H1 (cell line): Measurements from ENCODE around the gene B4GALT5. TPM values are rescaled to one million over a fixed set of nuclear protein-coding genes. Genes with fewer than 3 reads are reported as not detected.

Source experiments
- CTCF ChIA-PET: fragments of 300-600 bp; sonication (Branson Sonifier 250); formaldehyde crosslinking; loops from one replicate; lab custom pipeline; 2021; ENCODE audit not compliant: partially characterized antibody; lab: Charles Lee
- POLR2A ChIA-PET: fragments of 300-600 bp; sonication (Branson Sonifier 250); formaldehyde crosslinking; loops from one replicate; lab custom pipeline; 2021; ENCODE audit warnings: inconsistent platforms; ENCODE audit not compliant: partially characterized antibody; lab: Charles Lee
- DNase-seq, 2 experiments: peaks; one replicate each; pipeline versions ENCODE4 v3.0.0 to v3.0.0-alpha.2; 2010 to 2022; ENCODE audit warnings: low spot score in 2 of 2, low read depth in 1 of 2, mixed read lengths in 1 of 2
- FAIRE-seq: peaks from 2 replicates; lab custom pipeline; 2011; peaks lifted over from hg19 to GRCh38; lab: Jason Lieb, UNC
- H2AFZ ChIP-seq: 2 replicates; pipeline ENCODE4 v1.8.1; 2012; ENCODE audit warnings: low read length, inconsistent platforms
- H2AK5ac ChIP-seq: 2 replicates; pipeline ENCODE4 v1.6.1; 2013; ENCODE audit warnings: low read depth, low read length
- H2BK120ac ChIP-seq: replicated peaks from 2 replicates; pipeline ENCODE3; 2013; ENCODE audit warnings: low read depth, low read length, inconsistent platforms
- H2BK12ac ChIP-seq: 2 replicates; pipeline ENCODE4 v1.6.1; 2013; ENCODE audit warnings: low read depth, low read length
- H2BK15ac ChIP-seq: 2 replicates; pipeline ENCODE4 v1.6.1; 2013; ENCODE audit warnings: low read length
- H2BK20ac ChIP-seq: 2 replicates; pipeline ENCODE4 v1.6.1; 2013; ENCODE audit warnings: low read length
- H2BK5ac ChIP-seq: 2 replicates; pipeline ENCODE4 v1.6.1; 2013; ENCODE audit warnings: low read depth, low read length
- H3K14ac ChIP-seq: 2 replicates; pipeline ENCODE4 v1.6.1; 2013; ENCODE audit warnings: inconsistent platforms; ENCODE audit not compliant: insufficient read length
- H3K18ac ChIP-seq: 2 replicates; pipeline ENCODE4 v1.6.1; 2013; ENCODE audit warnings: low read length; ENCODE audit errors: extremely low read depth
- H3K23ac ChIP-seq: 2 replicates; pipeline ENCODE4 v1.6.1; 2013; ENCODE audit warnings: inconsistent platforms; ENCODE audit not compliant: insufficient read length
- H3K23me2 ChIP-seq: 2 replicates; pipeline ENCODE4 v1.6.1; 2013; ENCODE audit warnings: low read depth, low read length
- H3K27ac ChIP-seq: 2 replicates; pipeline ENCODE4 v1.6.1; 2011; ENCODE audit warnings: low read depth, low read length, inconsistent platforms
- H3K27me3 ChIP-seq, 4 experiments: replicated peaks in 1 of 4; 1 replicate in 1 of 4; 2 replicates in 3 of 4; pipeline versions ENCODE4 v1.6.1 to v1.8.1; 2011 to 2013; ENCODE audit warnings: low read length in 3 of 4, mild to moderate bottlenecking in 3 of 4, inconsistent platforms in 2 of 4, mixed read lengths in 2 of 4, moderate library complexity in 1 of 4; ENCODE audit not compliant: control insufficient read depth in 3 of 4, insufficient read depth in 3 of 4; ENCODE audit errors: extremely low read depth in 1 of 4
- H3K36me3 ChIP-seq, 4 experiments: 2 replicates each; pipeline versions ENCODE4 v1.6.1 to v1.8.1; 2011 to 2013; ENCODE audit warnings: mild to moderate bottlenecking in 4 of 4, low read length in 3 of 4, moderate library complexity in 2 of 4, control low read depth in 1 of 4, inconsistent platforms in 1 of 4; ENCODE audit not compliant: insufficient read depth in 4 of 4, control insufficient read depth in 2 of 4
- H3K4ac ChIP-seq: replicated peaks from 2 replicates; pipeline ENCODE3; 2013; ENCODE audit warnings: low read length, low read depth, mixed read lengths, inconsistent platforms; ENCODE audit not compliant: insufficient read length
- H3K4me1 ChIP-seq, 4 experiments: replicated peaks in 1 of 4; 1 replicate in 1 of 4; 2 replicates in 3 of 4; pipeline versions ENCODE4 v1.6.1 to v1.8.1; 2011 to 2013; ENCODE audit warnings: low read length in 3 of 4, inconsistent platforms in 2 of 4, mixed read lengths in 1 of 4; ENCODE audit not compliant: insufficient read depth in 4 of 4, control insufficient read depth in 3 of 4
- H3K4me2 ChIP-seq, 2 experiments: 2 replicates each; pipeline versions ENCODE4 v1.6.1 to v1.8.1; 2011 to 2013; ENCODE audit warnings: low read depth in 2 of 2, low read length in 2 of 2, control low read depth in 1 of 2, inconsistent platforms in 1 of 2, mild to moderate bottlenecking in 1 of 2; ENCODE audit not compliant: insufficient read depth in 1 of 2
- H3K4me3 ChIP-seq, 4 experiments: fragments of 200-600, 300-600 bp in 1 of 4; sonication (generic), shearing (Covaris generic), sonication (Bioruptor Twin) in 1 of 4; 2 replicates each; pipeline versions ENCODE4 v1.5.1 to v1.8.1; 2011 to 2016; ENCODE audit warnings: low read length in 4 of 4, low read depth in 3 of 4, control low read depth in 2 of 4, inconsistent platforms in 2 of 4, mild to moderate bottlenecking in 2 of 4, mixed read lengths in 1 of 4, moderate library complexity in 1 of 4; ENCODE audit not compliant: insufficient read depth in 2 of 4; ENCODE audit errors: extremely low read depth in 1 of 4
- H3K56ac ChIP-seq: replicated peaks from 2 replicates; pipeline ENCODE3; 2013; ENCODE audit warnings: low read depth, mild to moderate bottlenecking, mixed read lengths, low read length, inconsistent platforms; ENCODE audit not compliant: insufficient read length
- H3K79me1 ChIP-seq: 2 replicates; pipeline ENCODE4 v1.6.1; 2013; ENCODE audit warnings: low read depth, low read length, control low read depth
- H3K79me2 ChIP-seq, 2 experiments: 2 replicates each; pipeline versions ENCODE4 v1.6.1 to v1.8.1; 2012 to 2013; ENCODE audit warnings: low read length in 2 of 2, mild to moderate bottlenecking in 2 of 2, inconsistent platforms in 1 of 2; ENCODE audit not compliant: insufficient read depth in 2 of 2, control insufficient read depth in 1 of 2
- H3K9ac ChIP-seq, 4 experiments: replicated peaks in 1 of 4; 1 replicate in 1 of 4; 2 replicates in 3 of 4; pipeline versions ENCODE4 v1.6.1 to v1.8.1; 2011 to 2013; ENCODE audit warnings: low read depth in 3 of 4, low read length in 3 of 4, control low read depth in 2 of 4, mild to moderate bottlenecking in 2 of 4, moderate library complexity in 2 of 4, inconsistent platforms in 1 of 4; ENCODE audit errors: extremely low read depth in 1 of 4
- H3K9me3 ChIP-seq, 2 experiments: 2 replicates each; pipeline versions ENCODE4 v1.6.1 to v1.8.1; 2012 to 2013; ENCODE audit warnings: mild to moderate bottlenecking in 2 of 2, moderate library complexity in 2 of 2, control low read depth in 1 of 2, inconsistent platforms in 1 of 2, low read depth in 1 of 2, low read length in 1 of 2, mixed read lengths in 1 of 2; ENCODE audit not compliant: insufficient read depth in 2 of 2
- H4K20me1 ChIP-seq, 2 experiments: replicated peaks in 1 of 2; 2 replicates each; pipeline versions ENCODE3 to v1.8.1; 2011 to 2013; ENCODE audit warnings: inconsistent platforms in 2 of 2, low read length in 2 of 2, mild to moderate bottlenecking in 1 of 2; ENCODE audit not compliant: insufficient read depth in 2 of 2, control insufficient read depth in 1 of 2
- H4K5ac ChIP-seq: 2 replicates; pipeline ENCODE4 v1.6.1; 2013; ENCODE audit warnings: low read length, low read depth, mixed read lengths, inconsistent platforms; ENCODE audit not compliant: insufficient read length
- H4K8ac ChIP-seq: 2 replicates; pipeline ENCODE4 v1.8.0; 2013; ENCODE audit warnings: mild to moderate bottlenecking, moderate library complexity, low read length, inconsistent platforms; ENCODE audit not compliant: insufficient read depth; ENCODE audit errors: extremely low read depth
- H4K91ac ChIP-seq: replicated peaks from 2 replicates; pipeline ENCODE3; 2013; ENCODE audit warnings: low read length, mixed read lengths, inconsistent platforms; ENCODE audit not compliant: insufficient read length
- BACH1 ChIP-seq: IDR thresholded peaks from 2 replicates; pipeline ENCODE4 v1.6.1; 2012; ENCODE audit warnings: low read length, improper control_type of control experiment
- NRF1 ChIP-seq: IDR thresholded peaks from 2 replicates; pipeline ENCODE4 v1.6.1; 2011; ENCODE audit warnings: mild to moderate bottlenecking, low read depth, low read length, improper control_type of control experiment
- POLR2AphosphoS5 ChIP-seq: IDR thresholded peaks from 2 replicates; pipeline ENCODE4 v1.6.1; 2011; ENCODE audit warnings: low read depth, low read length
- SP2 ChIP-seq: IDR thresholded peaks from 2 replicates; pipeline ENCODE4 v1.6.1; 2012; ENCODE audit warnings: mild to moderate bottlenecking, low read length, inconsistent platforms
- WGBS, 2 experiments: shearing (Covaris generic) in 1 of 2; methylation state at CpG; one replicate each; pipeline versions ENCODE4 v1.1.6 to v1.1.7; 2013 to 2015; ENCODE audit warnings: low lambda C conversion rate in 2 of 2, mixed read lengths in 2 of 2, inconsistent platforms in 1 of 2, low coverage in 1 of 2, missing lambda C conversion rate in 1 of 2; ENCODE audit not compliant: insufficient replicate concordance in 2 of 2, insufficient coverage in 1 of 2, insufficient read length in 1 of 2; ENCODE audit errors: extremely low coverage in 1 of 2, missing lambda C conversion rate in 1 of 2; 5-methylcytosine and 5-hydroxymethylcytosine counted together
- polyA plus RNA-seq, 7 experiments: library from polyadenylated mRNA; depleted of rRNA in 3 of 7; stranded (reverse) in 5 of 7; unstranded in 2 of 7; fragments of >200 nt in 5 of 7; fragments of 200-250 nt in 2 of 7; gene quantifications; 1 replicate in 5 of 7; 2 replicates in 1 of 7; 4 replicates in 1 of 7; pipeline versions ENCODE4 v1.2.1 to v1.2.3, GENCODE V29; 2011 to 2013; ENCODE audit warnings: missing spikeins in 2 of 7, mixed read lengths in 2 of 7
- total RNA-seq: library from RNA; stranded (reverse); fragmentation: NEBNext Ultra II Directional; extraction: Animal tissue kit (Norgen Biotek cat#: 25700); gene quantifications from 2 replicates; pipeline ENCODE4 v1.2.1, GENCODE V29; 2021

B4GALT5 gene
- total and polyA plus RNA-seq, 2 of the 8 experiments (the other 6 are each of a cell fraction or from before 2014, with no cell fraction given) = 46.5 to 75.4 TPM

GRCh38 chr20:49677777-49678758 is 35.6 kb downstream of the B4GALT5 start:
- Histone ChIP-seq H3K9ac (no peak overlapping the region), H4K5ac (no peak overlapping the region), H3K36me3 (no peaks in the 10 kb centered on the region), H2BK15ac (no peak overlapping the region), H3K4ac (no peak overlapping the region), H4K8ac (no peak overlapping the region), H3K23ac (no peak overlapping the region), H3K9me3 (no peaks in the 10 kb centered on the region), H2BK120ac (no peak overlapping the region), H3K14ac (no peak overlapping the region), H3K23me2 (no peaks in the 10 kb centered on the region; the same call in 1 of the 2 replicates), H3K56ac (no peak overlapping the region), H2BK20ac (no peak overlapping the region), H2AK5ac (no peak overlapping the region), H3K27me3 (no peaks in the 10 kb centered on the region), H2AFZ (no peak overlapping the region), H2BK5ac (no peak overlapping the region), H3K79me2 (peaks cover 44 to 98% of the 10 kb centered on the region in 2 experiments), H2BK12ac (no peak overlapping the region), H3K4me1 (peaks cover 0 to 21% (median 14%) of the 10 kb centered on the region in 4 experiments; a peak in 6 of 7 replicates), H3K18ac (no peak overlapping the region), H3K27ac (no peak overlapping the region), H3K4me3 (no peak overlapping the region; a peak in 1 of 8 replicates), H4K20me1 (peaks cover 18 to 28% of the 10 kb centered on the region in 2 experiments), H4K91ac (no peak overlapping the region), H3K4me2 (no peak overlapping the region), H3K79me1 (peaks cover 16% of the 10 kb centered on the region)
- POLR2A ChIA-PET = interaction anchor here (1.4 to 1.9 kb wide), 2 partner anchors 9 to 15 kb away, joined by 4 to 6 read pairs; no protein-coding TSS in a partner anchor
- DNase-seq = no peak
- 84% methylated on average over 11 of the region's 11 CpGs; no CpG with 5 or more reads in 1 of the 2 experiments for WGBS, 2 experiments
- no peak for FAIRE-seq
- CTCF ChIA-PET = interaction anchor here (0.6 to 2.1 kb wide), 3 partner anchors 66 to 340 kb away, joined by 3 to 6 read pairs (median 3); no protein-coding TSS in a partner anchor
- no peak for TF ChIP-seq BACH1
- no peak for TF ChIP-seq POLR2AphosphoS5
- TF ChIP-seq SP2 = no peak
- TF ChIP-seq NRF1 = no peak
